ENCODE results near the gene LCNL1.
"Not testable (repeated sequence)": the region's sequence is repeated elsewhere in the genome, so short reads cannot be mapped to it uniquely, and the experiment has no call there.

The LCNL1 gene

DNA sequence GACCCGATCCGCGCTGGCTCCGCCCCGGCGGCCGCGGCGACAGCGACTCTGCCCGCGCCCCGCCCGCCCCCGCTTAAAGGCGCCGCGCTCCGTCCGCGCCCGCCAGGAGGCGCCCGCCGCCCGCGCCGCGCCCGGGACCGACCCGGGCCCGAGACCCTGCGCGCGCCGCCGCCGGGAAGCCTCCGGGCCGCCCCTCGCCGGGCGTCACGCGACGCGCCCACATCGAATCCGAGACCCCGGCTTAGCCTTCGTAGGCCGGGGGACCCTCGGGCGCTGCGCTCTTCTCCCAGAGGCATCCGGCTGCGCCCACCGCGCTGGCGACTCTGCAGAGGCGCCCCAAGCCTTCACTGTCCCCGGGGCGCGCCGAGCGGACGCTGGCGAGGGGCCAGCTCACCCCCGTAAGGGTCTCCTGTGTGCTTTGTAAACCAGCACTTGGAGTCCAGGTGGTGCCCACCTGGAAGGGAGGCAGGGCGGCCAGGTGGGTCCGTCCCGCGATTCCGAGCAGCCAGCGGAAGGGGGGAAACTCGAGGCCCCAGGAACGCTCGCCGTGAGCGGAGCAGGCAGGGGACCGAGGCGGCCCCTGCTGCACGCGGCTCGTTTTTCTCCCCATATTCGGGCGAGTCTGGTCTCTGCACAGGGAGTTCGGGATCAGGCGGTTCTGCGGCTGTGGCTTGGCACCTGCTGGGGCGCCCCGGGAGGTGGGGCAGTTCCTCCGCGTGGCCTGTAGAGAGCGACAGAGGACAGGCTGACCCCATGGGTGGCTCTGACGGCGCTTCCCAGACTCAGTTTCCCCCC lies 45.7 kb downstream of the LCNL1 start:
- DNase-seq, result peak; percentile 79

DNA sequence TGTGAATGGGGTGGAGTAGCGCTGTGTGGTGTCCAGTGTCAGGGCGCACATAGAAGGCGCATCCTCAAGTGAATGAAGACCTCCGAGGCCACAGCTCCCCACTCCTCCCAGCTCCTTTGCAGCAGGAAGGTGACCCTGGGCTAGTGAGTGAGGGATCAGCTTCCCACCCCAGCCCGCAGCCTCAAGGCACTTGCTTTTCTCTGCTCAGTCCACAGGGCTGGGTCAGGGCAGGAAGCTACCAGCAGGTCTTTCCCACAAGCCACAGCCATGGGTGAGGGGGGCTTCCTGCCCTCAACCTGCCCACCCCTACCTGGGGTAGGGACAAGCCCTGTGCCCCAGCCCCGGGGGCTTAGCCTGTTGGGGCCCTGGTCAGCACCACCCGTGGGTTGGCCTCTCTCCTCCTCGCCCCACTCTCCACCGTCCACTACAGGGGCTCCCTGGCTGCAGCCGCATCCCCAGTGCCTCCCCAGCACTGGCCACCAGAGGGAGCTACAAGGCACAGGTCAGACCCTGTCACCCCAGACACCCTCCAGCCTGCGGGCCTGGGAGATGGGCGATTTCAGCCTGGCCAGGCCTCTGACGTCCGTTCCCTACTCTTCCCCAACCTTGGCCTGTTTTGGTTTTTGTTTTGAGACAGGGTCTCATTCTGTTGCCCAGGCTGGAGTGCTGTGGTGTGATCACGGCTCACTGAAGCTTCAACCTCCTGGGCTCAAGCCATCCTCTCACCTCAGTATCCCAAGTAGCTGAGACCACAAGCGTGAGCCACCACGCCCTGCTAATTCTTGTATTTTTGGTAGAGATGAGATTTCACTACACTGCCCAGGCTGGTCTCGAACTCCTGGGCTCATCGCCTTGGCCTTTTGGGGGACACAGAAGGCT lies 46.5 kb downstream of the LCNL1 start:
- DNase-seq, result peak; percentile 77

DNA sequence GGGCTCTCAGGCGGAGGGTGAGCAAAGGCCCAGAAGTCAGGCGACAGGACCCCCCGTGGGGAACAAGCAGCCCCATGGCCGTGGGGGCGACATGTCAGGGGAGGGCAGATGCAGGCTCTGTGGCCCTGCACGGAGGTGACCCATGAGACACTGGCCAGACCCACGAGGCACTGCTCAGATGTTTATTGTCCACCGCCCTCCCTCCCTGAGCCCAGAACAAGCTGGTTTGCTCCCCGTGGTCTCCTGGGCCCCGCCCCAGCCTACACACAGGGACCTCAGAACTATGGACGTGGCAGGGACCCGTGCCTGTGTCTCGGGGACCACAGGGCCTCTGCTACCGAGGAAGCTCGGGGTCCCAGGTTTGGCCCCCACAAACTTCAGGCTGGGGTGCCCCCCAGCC lies 47.2 kb downstream of the LCNL1 start:
- DNase-seq, result no peak

DNA sequence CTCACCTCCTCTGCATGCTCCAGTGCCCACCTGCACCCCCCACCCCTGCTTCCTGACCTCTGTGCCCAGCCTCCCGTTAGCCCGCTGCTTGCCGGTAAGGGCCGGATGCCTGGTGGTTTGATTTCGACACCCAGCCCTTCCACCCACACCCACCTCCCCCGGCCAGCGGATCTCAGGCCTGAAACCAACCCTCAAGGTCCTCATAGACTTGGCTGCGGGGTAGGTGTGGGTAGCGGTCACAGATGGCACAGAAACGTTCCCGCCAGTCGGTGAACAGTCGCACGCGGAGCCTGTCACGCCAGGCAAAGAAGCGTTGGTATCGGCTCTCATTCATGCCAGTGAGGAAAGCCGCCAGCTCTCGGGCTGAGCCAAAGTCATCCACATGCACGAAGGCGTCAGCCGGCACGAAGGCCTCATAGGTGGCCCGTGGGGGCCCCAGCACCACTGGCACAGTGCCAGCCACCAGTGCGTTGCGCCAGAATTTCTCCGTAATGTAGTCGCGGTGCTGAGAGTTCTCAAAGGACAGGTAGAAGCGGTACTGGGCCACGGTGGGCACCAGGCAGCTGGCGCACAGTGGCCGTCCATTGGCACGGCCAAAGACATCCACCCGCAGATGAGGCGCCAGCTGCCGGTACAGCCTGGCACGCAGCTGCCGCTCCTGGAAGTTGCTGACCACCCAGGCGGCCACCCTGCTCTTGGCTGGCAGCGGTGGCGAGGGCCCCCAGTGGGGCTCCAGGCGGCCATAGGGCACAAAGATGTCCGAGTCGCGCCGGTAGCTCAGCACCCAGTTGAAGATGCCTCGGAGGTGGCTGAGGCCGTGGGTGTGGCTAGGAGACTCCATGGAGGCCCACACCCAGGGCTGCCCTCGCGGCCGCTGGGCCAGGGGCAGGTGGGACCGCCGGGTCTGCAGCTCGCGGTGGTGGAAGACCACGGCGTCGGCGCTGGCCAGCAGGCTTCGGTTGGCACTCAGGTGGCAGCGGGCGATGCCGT lies 48.0 kb downstream of the LCNL1 start:
- no peak for DNase-seq

DNA sequence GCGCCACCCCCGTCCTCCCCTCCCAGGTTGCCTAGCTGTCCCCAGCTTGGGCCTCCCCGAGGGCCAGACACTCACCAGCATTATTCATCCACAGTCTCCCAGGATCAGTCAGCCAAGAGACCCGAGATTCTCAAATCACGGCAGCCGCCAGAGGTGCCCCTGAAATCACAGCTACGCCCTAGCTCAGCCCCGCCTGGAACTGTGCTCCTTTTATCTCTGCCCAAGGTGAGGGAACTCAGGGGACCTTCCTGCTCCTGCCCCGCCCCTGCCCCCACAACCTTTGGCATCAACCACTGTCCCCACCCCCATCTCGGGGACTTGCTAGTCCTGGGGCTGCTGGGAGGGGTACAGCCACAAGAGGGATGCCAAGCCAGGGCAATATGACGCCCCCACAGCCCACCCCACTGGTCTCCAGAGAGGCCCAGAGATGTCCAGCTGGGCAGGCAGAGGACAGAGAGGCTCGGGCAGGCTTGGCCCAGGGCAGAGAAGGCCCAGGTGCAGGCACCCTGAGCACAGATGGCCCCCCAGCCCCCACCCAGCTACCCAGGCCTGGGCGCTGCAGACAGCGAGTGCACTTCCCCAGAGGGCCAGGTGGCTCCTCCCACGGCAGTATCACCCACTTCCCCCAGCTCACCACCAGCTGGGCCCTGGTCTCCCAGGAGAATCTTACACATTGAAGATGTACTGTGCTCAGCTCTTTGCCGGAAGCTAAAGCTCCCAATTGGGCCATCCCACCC lies 49.3 kb downstream of the LCNL1 start, which contains the start of gene FUT7:
Gene FUT7 (minus strand): TSS at position 185 of the 737 bp plus-strand sequence. CDS start 97 bp downstream, at position 88.
- peak; percentile 45 for DNase-seq

DNA sequence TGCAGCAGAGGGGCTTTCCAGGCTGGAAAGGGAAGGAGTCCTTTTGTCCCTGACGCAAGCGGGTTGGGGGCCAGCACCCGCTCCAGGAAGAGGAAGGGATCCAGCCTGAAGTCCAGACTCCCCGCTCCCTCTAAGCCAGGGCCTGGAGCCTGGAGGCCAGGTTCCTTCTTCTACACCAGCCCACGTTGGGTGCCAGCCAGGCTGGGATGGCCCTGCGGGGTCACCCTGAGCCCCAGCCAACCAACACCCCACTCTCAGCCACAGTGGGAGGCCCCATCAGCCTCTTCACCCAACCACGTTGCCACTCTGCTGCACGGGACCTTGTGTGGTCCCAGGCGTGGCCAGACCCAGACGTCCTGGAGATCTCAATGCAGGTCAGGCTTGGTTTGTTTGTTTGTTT lies 50.1 kb downstream of the LCNL1 start:
- DNase-seq, result no peak

DNA sequence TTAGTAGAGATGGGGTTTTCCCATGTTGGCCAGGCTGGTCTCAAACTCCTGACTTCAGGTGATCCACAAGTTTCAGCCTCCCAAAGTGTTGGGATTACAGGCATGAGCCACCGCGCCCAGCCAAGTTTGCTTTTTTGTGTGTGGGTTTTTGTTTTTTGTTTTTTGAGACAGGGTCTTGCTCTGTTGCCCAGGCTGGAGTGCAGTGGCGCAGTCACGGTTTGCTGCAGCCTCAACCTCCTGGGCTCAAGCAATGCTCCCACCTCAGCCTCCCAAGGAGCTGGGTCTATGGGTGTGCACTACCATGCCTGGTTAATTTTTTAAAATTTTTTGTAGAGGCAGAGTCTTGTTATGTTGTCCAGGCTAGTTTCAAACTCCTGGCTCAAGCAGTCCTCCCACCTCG lies 50.7 kb downstream of the LCNL1 start:
- DNase-seq, result not testable (repeated sequence)

DNA sequence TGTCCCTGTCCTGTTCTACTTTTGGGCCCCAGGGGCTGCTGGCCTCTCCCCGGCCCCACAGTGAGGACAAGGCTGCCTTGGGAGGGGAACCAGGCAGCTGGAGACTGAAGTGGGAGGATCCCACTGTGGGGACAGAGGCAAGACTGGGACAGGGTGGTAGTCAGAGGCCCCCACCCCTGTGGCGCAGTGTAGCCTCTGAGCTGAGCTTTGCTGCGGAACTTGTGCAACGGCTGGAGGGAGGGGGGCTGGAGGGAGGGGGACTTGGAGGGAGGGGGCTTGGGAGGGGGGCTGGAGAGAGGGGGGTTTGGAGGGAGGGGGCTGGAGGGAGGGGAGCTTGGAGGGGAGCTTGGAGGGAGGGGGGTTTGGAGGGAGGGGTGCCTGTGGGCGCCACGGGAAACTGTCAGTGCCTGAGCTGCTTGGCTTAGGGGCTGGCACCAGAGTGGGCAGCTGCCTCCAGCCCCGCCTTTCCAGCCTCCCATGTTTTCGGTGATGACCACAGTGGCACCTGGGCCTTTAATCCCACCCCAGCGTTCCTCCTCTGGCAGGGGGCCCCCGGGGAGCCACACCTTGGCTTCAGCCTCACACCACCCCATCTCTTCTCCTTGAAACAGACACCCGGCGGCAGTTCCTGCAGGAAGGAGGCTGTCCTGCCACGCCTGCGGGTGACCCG lies 51.4 kb downstream of the LCNL1 start:
- DNase-seq, result no peak

DNA sequence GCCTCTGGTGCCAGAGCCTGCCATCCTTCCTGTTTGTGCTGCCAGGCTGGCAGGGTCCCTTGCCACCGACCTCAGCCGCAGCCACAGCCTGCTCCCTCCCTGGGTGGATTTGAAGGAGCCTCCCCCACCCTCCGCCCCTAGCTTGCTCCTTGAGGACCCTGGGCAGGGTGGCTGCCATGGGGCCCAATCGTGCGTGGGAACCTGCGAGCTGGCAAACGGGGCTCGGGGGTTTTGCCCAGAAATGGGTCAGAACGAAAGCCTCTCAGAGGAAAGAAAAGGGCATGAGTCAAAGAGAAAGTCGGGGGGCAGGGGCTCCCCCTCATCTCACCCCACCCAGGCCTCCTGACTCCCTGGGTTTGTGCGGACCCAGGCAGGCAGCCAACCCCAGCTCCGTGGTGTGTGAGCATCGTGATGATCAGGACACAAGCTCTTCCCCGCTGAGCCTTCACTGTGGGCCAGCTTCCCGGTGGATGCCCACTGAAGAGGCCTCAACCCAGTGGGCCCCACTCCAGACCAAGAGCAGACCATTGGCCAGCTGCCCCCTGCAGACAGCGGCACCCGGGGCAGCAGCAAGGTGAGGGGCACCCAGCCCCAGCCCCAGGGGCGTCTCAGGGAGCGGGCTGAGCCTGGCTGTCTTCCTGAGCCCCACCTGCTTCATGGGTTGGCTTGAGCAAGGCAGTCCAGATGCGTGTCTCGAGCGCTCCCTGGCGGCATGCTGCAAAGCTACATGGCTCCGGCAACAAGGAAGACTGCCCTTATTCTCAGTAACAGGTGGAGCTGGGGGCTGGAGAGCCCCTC lies 52.1 kb downstream of the LCNL1 start:
- peak; percentile 93 for DNase-seq
